H9 (cell line): ENCODE data around the gene UBE4A. TPM values are rescaled to one million over a fixed set of nuclear protein-coding genes. Genes with fewer than 3 reads are reported as not detected.

Experiments
- DNase-seq: peaks from one replicate; pipeline ENCODE4 v3.0.0-alpha.2; 2017
- H2AFZ ChIP-seq: one replicate; pipeline ENCODE4 v1.6.1; 2013; ENCODE audit warnings: mild to moderate bottlenecking, low read length, control low read depth, moderate library complexity
- H2AK5ac ChIP-seq: 2 replicates; pipeline ENCODE4 v1.6.1; 2013; ENCODE audit warnings: low read length, control low read depth, mixed read lengths; ENCODE audit not compliant: insufficient read length
- H2BK120ac ChIP-seq: one replicate; pipeline ENCODE4 v1.6.1; 2013; ENCODE audit warnings: low read depth, mild to moderate bottlenecking, low read length, control low read depth, inconsistent platforms; ENCODE audit not compliant: poor library complexity, severe bottlenecking
- H2BK12ac ChIP-seq: 2 replicates; pipeline ENCODE4 v1.6.1; 2013; ENCODE audit warnings: low read length, control low read depth, mixed read lengths, low read depth; ENCODE audit not compliant: insufficient read length
- H2BK15ac ChIP-seq: 2 replicates; pipeline ENCODE4 v1.6.1; 2013; ENCODE audit warnings: low read depth, low read length, control low read depth
- H2BK20ac ChIP-seq: one replicate; pipeline ENCODE4 v1.6.1; 2013; ENCODE audit warnings: low read depth, mild to moderate bottlenecking, low read length, control low read depth, inconsistent platforms; ENCODE audit not compliant: poor library complexity, severe bottlenecking
- H2BK5ac ChIP-seq: 2 replicates; pipeline ENCODE4 v1.6.1; 2013; ENCODE audit warnings: low read length, control low read depth, mixed read lengths; ENCODE audit not compliant: insufficient read length
- H3K14ac ChIP-seq: 2 replicates; pipeline ENCODE4 v1.6.1; 2013; ENCODE audit warnings: low read length, control low read depth; ENCODE audit not compliant: insufficient read depth
- H3K18ac ChIP-seq: 2 replicates; pipeline ENCODE4 v1.6.1; 2013; ENCODE audit warnings: low read depth, mild to moderate bottlenecking, mixed read lengths, low read length, control low read depth; ENCODE audit not compliant: insufficient read length
- H3K23ac ChIP-seq: 2 replicates; pipeline ENCODE4 v1.6.1; 2013; ENCODE audit warnings: low read length, control low read depth, mixed read lengths, low read depth; ENCODE audit not compliant: insufficient read length
- H3K23me2 ChIP-seq: 2 replicates; pipeline ENCODE4 v1.6.1; 2013; ENCODE audit warnings: low read depth, mild to moderate bottlenecking, mixed read lengths, low read length, control low read depth; ENCODE audit not compliant: insufficient read length, poor library complexity, severe bottlenecking
- H3K27ac ChIP-seq: 2 replicates; pipeline ENCODE4 v1.5.1; 2013; ENCODE audit warnings: low read length, control low read depth, mixed read lengths, low read depth; ENCODE audit not compliant: insufficient read length
- H3K27me3 ChIP-seq: 2 replicates; pipeline ENCODE4 v1.6.1; 2013; ENCODE audit warnings: low read length, control low read depth, inconsistent platforms; ENCODE audit not compliant: insufficient read depth
- H3K4ac ChIP-seq: 2 replicates; pipeline ENCODE4 v1.6.1; 2013; ENCODE audit warnings: low read depth, mild to moderate bottlenecking, control low read depth, inconsistent platforms, low read length, moderate library complexity
- H3K4me1 ChIP-seq: 2 replicates; pipeline ENCODE4 v1.6.1; 2013; ENCODE audit warnings: low read length, control low read depth, inconsistent platforms; ENCODE audit not compliant: insufficient read depth
- H3K4me2 ChIP-seq: 2 replicates; pipeline ENCODE4 v1.6.1; 2013; ENCODE audit warnings: low read length, control low read depth, mixed read lengths; ENCODE audit not compliant: insufficient read length, insufficient read depth
- H3K56ac ChIP-seq: 2 replicates; pipeline ENCODE4 v1.6.1; 2013; ENCODE audit warnings: low read depth, mild to moderate bottlenecking, mixed read lengths, low read length, control low read depth; ENCODE audit not compliant: insufficient read length
- H3K79me1 ChIP-seq: 2 replicates; pipeline ENCODE4 v1.6.1; 2013; ENCODE audit warnings: low read depth, mild to moderate bottlenecking, moderate library complexity, low read length, control low read depth, inconsistent platforms; ENCODE audit not compliant: insufficient read depth, poor library complexity, severe bottlenecking
- H3K79me2 ChIP-seq: 2 replicates; pipeline ENCODE4 v1.6.1; 2013; ENCODE audit warnings: low read length, control low read depth, inconsistent platforms; ENCODE audit not compliant: insufficient read depth
- H3K9ac ChIP-seq: 2 replicates; pipeline ENCODE4 v1.6.1; 2013; ENCODE audit warnings: low read length, control low read depth, mixed read lengths; ENCODE audit not compliant: insufficient read length; ENCODE audit errors: extremely low read depth
- H3K9me3 ChIP-seq: one replicate; pipeline ENCODE4 v1.6.1; 2013; ENCODE audit warnings: low read depth, low read length, inconsistent platforms; ENCODE audit not compliant: control insufficient read depth
- H3T11ph ChIP-seq: one replicate; pipeline ENCODE4 v1.6.1; 2013; ENCODE audit warnings: mild to moderate bottlenecking, low read length, control low read depth, inconsistent platforms
- H4K20me1 ChIP-seq: one replicate; pipeline ENCODE4 v1.6.1; 2013; ENCODE audit not compliant: control insufficient read depth, insufficient read length, insufficient read depth
- H4K5ac ChIP-seq: 2 replicates; pipeline ENCODE4 v1.6.1; 2013; ENCODE audit warnings: low read depth, mild to moderate bottlenecking, mixed read lengths, low read length, control low read depth; ENCODE audit not compliant: insufficient read length
- H4K8ac ChIP-seq: replicated peaks from 2 replicates; pipeline ENCODE4 v1.6.1; 2013; ENCODE audit warnings: low read length, control low read depth, mixed read lengths, low read depth; ENCODE audit not compliant: insufficient read length
- H4K91ac ChIP-seq: 2 replicates; pipeline ENCODE4 v1.6.1; 2013; ENCODE audit warnings: low read depth, mild to moderate bottlenecking, moderate library complexity, mixed read lengths, low read length, control low read depth; ENCODE audit not compliant: insufficient read length
- H3K27ac Mint-ChIP-seq, 3 experiments: 2 replicates in 2 of 3; 3 replicates in 1 of 3; pipeline ENCODE4 v1.8.0; 2020 to 2021; ENCODE audit warnings: mixed read lengths in 3 of 3, mild to moderate bottlenecking in 1 of 3, moderate library complexity in 1 of 3
- H3K27me3 Mint-ChIP-seq: 2 replicates; pipeline ENCODE4 v1.8.0; 2021; ENCODE audit warnings: low read depth, mild to moderate bottlenecking, moderate library complexity, mixed read lengths
- H3K36me3 Mint-ChIP-seq, 3 experiments: 2 replicates in 2 of 3; 3 replicates in 1 of 3; pipeline ENCODE4 v1.8.0; 2020 to 2021; ENCODE audit warnings: low read depth in 3 of 3, mixed read lengths in 3 of 3; ENCODE audit not compliant: insufficient read depth in 1 of 3
- H3K4me1 Mint-ChIP-seq, 2 experiments: 2 replicates each; pipeline ENCODE4 v1.8.0; 2020; ENCODE audit warnings: mixed read lengths in 2 of 2
- H3K4me3 Mint-ChIP-seq, 2 experiments: 2 replicates in 1 of 2; 3 replicates in 1 of 2; pipeline ENCODE4 v1.8.0; 2020 to 2021; ENCODE audit warnings: mild to moderate bottlenecking in 2 of 2, mixed read lengths in 2 of 2, moderate library complexity in 1 of 2
- H3K9me3 Mint-ChIP-seq, 2 experiments: 2 replicates in 1 of 2; 3 replicates in 1 of 2; pipeline ENCODE4 v1.8.0; 2020; ENCODE audit warnings: mild to moderate bottlenecking in 2 of 2, mixed read lengths in 2 of 2, moderate library complexity in 1 of 2
- WGBS: extraction: QIAGEN DNeasy Blood & Tissue Kit; methylation state at CpG from one replicate; pipeline ENCODE4 v1.1.7; 2013; ENCODE audit warnings: missing lambda C conversion rate, low lambda C conversion rate, mixed read lengths; ENCODE audit not compliant: insufficient read length; ENCODE audit errors: extremely low coverage; 5-methylcytosine and 5-hydroxymethylcytosine counted together
- total RNA-seq: library from RNA; stranded (reverse); gene quantifications from 2 replicates; pipeline ENCODE4 v1.2.1, GENCODE V29; 2021
- TF ChIP-seq, protein P1 (sequence below): fragments of 200-600 bp; sonication (generic); conservative IDR thresholded peaks from 3 replicates; pipeline ENCODE4 v1.8.0; 2021; ENCODE audit warnings: antibody characterized with exemption, mild to moderate bottlenecking

The UBE4A gene
- total RNA-seq, 1 experiment from 2014 or later: 33.7 TPM

GRCh38 chr11:118310271-118310670 is 49.1 kb upstream of the UBE4A start:
- H2AK5ac ChIP-seq: no peak overlapping the region
- H3K18ac ChIP-seq: no peak overlapping the region
- no peak overlapping the region for H3K4ac ChIP-seq
- no peaks in the 10 kb centered on the region for H3K9me3 ChIP-seq
- peaks cover 3% of the 10 kb centered on the region; the same call in 1 of the 2 replicates for H3K4me1 ChIP-seq
- no peak overlapping the region for H3K27ac Mint-ChIP-seq
- no peak overlapping the region for H4K8ac ChIP-seq
- no CpG with 5 or more reads among the region's 3 CpGs for WGBS
- H3K27ac ChIP-seq: no peak overlapping the region
- H3T11ph ChIP-seq: no peak overlapping the region
- H3K14ac ChIP-seq: no peak overlapping the region
- no peak overlapping the region for H3K4me2 ChIP-seq
- H3K4me3 Mint-ChIP-seq: no peak overlapping the region
- H3K9me3 Mint-ChIP-seq: no peaks in the 10 kb centered on the region
- H4K5ac ChIP-seq: no peak overlapping the region
- H3K27me3 ChIP-seq: no peaks in the 10 kb centered on the region
- no peaks in the 10 kb centered on the region for H3K79me1 ChIP-seq
- no peak overlapping the region for H2BK5ac ChIP-seq
- peaks cover 29% of the 10 kb centered on the region for H3K27me3 Mint-ChIP-seq
- no peak overlapping the region for H2AFZ ChIP-seq
- H3K23ac ChIP-seq: no peak overlapping the region
- peaks cover 1% of the 10 kb centered on the region for H3K23me2 ChIP-seq
- no peak overlapping the region for H2BK12ac ChIP-seq
- no peak for DNase-seq
- H2BK20ac ChIP-seq: no peak overlapping the region
- H4K20me1 ChIP-seq: no peaks in the 10 kb centered on the region
- H3K56ac ChIP-seq: no peak overlapping the region
- H4K91ac ChIP-seq: no peak overlapping the region
- no peaks in the 10 kb centered on the region for H3K36me3 Mint-ChIP-seq
- H3K9ac ChIP-seq: no peak overlapping the region
- H2BK15ac ChIP-seq: no peak overlapping the region
- TF ChIP-seq, protein P1, sequence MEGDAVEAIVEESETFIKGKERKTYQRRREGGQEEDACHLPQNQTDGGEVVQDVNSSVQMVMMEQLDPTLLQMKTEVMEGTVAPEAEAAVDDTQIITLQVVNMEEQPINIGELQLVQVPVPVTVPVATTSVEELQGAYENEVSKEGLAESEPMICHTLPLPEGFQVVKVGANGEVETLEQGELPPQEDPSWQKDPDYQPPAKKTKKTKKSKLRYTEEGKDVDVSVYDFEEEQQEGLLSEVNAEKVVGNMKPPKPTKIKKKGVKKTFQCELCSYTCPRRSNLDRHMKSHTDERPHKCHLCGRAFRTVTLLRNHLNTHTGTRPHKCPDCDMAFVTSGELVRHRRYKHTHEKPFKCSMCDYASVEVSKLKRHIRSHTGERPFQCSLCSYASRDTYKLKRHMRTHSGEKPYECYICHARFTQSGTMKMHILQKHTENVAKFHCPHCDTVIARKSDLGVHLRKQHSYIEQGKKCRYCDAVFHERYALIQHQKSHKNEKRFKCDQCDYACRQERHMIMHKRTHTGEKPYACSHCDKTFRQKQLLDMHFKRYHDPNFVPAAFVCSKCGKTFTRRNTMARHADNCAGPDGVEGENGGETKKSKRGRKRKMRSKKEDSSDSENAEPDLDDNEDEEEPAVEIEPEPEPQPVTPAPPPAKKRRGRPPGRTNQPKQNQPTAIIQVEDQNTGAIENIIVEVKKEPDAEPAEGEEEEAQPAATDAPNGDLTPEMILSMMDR: no peak
- no peak overlapping the region for H2BK120ac ChIP-seq
- H3K4me1 Mint-ChIP-seq: peaks cover 15 to 17% of the 10 kb centered on the region in 2 experiments
- no peaks in the 10 kb centered on the region for H3K79me2 ChIP-seq
